ELF-1 (cell line): ENCODE data around the gene DAPK2.

Source experiments
- DNase-seq: peaks from one replicate; pipeline ENCODE4 v3.0.0-alpha.2; 2016; ENCODE audit warnings: low read depth, low spot score

The DAPK2 gene

GRCh38 chr15:63870487-63871209 lies 175.6 kb downstream of the DAPK2 start:
- peak; percentile 80 for DNase-seq

GRCh38 chr15:63870043-63870394 lies 176.3 kb downstream of the DAPK2 start:
- no peak for DNase-seq

DNA sequence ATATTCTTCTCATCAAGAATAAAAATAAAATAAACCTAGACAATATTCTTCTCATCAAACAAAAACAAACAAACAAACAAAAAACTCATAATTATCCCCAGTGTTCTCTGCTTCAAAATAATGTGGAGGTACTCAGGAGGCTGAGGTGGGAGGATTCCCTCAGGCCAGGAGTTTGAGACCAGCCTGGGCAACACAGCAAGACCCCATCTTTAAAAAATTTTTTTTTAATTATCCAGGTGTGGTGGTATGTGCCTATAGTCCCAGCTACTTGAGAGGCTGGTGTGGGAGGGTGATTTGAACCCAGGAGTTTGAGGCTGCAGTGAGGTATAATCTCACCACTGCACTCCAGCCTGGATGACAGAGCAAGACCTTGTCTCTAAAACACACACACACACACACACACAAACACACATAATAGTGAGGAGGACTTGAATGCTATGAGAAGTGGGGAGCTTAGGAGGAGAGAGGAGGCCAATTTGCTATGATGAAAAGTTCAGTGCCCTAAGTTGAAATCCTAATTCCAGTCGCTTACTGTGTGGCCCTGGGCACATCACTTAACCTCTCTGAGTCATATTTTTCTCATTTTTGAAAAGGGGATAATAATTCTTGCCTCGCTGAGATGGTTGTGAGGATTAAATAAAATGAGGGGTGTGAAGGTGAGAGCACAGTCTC lies 176.8 kb downstream of the DAPK2 start:
- DNase-seq = no peak

GRCh38 chr15:63864186-63864585 lies 182.1 kb downstream of the DAPK2 start:
- no peak for DNase-seq

DNA sequence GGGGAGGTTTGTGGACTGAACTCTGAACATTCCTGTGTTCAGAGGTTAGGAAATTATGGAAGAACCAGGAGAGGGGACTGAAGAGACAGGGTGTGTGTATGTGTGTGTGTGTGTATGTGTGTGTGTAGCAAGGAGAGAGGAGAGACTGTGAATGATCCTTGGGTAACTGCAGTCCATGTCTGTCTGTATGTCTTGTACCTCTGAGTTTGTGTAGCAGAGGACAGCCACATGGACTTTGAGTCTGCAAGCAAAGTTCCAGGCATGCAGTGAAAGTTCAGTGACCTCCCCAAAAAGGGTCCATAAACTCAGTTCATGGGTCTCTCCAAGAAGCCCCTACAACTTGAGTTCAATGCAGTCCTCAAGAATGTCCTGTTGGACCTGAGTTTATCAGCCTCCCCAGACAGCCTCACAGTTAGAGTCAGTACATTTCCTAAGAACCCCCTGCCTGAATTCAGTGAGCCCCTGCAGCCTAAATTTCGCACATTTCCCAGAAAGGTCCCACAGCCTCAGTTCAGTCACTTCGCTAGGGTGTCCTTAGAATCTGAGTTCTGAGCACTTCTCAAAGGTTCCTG lies 184.3 kb downstream of the DAPK2 start:
- DNase-seq = no peak

- DNase-seq = no peak
Observed at GRCh38 chr15:63860555-63860954, 185.7 kb downstream of the DAPK2 start.

- DNase-seq = no peak
Observed at GRCh38 chr15:63860155-63860554, 186.1 kb downstream of the DAPK2 start.

- peak; percentile 56 for DNase-seq
Observed at GRCh38 chr15:63858881-63859280, 187.4 kb downstream of the DAPK2 start.

DNA sequence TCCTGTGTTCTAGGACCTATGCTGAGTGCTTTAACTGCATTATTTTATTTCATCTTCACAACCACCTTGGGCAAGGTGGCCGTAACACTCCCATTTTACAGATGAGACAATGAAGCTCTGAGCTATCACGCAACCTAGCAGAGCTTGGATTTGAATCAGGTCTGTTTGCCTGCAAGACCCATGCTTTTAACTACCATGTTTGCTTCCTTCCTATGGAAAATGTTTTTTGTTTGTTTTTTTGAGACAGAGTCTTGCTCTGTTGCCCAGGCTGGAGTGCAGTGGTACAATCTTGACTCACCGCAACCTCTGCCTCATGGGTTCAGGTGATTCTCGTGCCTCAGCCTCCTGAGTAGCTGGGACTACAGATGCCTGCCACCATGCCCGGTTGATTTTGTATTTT lies 187.8 kb downstream of the DAPK2 start:
- no peak for DNase-seq

GRCh38 chr15:63857461-63857856 lies 188.8 kb downstream of the DAPK2 start:
- DNase-seq = peak; percentile 62
